HG02763 (cell line): ENCODE data around the gene TNS3.
A peak's percentile ranks its signal among the peaks of the same experiment; 100 is the strongest.
"Not testable (repeated sequence)": the region's sequence is repeated elsewhere in the genome, so short reads cannot be mapped to it uniquely, and the experiment has no call there.

Source experiments
- ATAC-seq: cut with Tn5 transposase; IDR thresholded peaks from one replicate; pipeline ENCODE4 v1.9.1; 2021; ENCODE audit warnings: mild to moderate bottlenecking, moderate library complexity; ENCODE audit not compliant: unreplicated experiment

Gene TNS3

DNA sequence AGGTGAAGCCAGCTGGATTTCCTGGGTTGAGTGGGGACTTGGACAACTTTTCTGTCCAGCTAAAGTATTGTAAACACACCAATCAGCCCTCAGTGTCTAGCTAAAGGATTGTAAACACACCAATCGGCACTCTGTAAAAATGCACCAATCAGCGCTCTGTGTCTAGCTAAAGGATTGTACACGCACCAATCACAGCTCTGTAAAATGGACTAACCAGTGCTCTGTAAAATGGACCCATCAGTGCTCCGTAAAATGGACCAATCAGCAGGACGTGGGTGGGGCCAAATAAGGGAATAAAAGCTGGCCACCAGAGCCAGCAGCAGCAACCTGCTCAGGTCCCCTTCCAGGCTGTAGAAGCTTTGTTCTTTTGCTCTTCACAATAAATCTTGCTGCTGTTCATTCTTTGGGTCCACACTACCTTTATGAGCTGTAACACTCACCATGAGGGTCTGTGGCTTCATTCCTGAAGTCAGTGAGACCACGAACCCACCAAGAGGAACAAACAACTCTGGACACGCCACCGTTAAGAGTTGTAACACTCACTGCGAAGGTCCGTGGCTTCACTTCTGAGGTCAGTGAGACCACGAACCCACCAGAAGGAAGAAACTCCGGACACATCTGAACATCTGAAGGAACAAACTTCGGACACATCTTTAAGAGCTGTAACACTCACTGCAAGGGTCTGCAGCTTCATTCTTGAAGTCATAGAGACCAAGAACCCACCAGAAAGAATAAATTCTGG, 21.8 kb upstream of the TNS3 start:
- not testable (repeated sequence) for ATAC-seq

DNA sequence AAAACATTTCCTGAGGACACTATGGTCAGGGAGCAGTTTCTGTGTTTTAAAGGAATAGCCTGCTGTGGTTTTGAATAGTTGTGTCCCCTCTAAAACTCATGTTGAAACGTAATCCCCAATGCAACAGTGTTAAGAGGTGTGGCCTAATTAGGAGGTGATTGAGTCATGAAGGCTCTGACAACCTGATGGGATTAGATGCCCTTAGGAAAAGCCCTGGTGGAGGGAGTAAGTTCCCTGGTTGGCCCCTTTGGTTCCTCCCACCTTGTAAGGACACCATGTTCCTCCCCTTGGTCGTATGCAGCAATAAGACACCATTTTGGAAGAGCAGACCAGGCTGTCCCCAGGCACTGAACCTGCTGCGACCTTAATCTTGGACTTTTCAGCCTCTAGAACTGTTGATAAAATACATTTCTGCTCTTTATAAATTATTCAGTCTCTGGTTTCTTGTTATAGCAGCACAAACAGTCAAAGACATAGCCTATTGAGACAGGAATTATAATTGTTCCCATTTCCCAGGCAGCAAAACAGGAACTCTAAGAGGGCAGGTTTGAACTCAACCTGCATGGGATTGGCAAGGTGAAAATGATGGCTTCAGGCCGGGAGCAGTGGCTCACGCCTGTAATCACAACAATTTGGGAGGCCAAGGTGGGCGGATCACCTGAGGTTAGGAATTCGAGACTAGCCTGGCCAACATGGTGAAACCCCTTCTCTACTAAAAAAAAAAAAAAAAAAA, 20.5 kb upstream of the TNS3 start:
- no peak for ATAC-seq

DNA sequence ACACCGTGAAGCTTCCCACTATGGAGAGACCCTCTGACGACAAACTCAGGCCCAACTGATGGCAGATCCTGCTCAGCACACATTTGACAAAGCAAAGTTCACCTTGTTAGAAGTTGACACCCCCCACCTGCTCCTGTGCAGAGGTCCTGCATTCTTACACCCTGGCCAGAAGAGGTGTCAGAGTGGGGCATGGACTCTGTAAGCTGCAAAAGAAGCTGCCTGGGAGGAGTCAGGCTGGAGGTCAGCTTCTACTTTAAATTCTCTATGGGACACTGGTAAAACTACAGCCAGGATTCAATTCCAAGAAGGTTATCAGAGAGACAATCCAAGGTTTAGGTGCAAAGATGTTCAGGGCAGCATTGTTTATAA, 20.0 kb upstream of the TNS3 start:
- ATAC-seq = peak; percentile 3

DNA sequence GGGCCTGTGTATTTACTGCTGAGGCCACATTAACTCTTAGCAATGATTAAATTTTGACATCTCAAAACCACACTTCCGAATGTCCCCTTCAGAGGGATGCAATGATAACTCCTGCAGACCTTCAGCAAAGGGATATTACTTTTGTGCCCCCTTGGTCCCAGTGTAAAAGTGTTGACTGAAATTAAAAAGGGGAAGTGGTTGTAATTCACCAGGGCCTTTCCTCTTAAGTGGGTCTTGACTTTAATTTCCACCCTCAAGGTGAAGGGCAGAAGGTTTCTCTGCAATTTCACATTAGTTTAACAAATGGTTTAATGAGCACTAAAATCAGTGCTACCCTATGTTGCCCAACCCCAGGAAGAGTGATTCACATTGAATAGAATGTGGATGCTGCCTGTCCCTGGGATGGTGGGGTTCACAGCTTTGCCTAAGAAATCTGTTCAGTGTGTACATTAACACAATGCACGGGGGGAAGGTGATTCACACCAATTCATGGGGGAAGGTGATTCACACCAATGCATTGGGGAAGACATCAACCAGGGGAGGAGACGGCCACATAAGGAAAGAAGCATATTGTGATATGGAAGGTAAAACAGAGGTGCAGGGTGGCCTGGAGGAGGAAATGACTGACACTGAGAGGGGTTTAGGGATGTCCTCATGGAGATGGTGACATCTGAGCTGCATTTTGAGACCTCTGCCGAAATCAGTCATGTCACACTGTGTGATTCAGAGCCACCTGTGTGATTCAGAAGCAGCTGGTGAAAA, 19.4 kb upstream of the TNS3 start:
- ATAC-seq = peak; percentile 44

DNA sequence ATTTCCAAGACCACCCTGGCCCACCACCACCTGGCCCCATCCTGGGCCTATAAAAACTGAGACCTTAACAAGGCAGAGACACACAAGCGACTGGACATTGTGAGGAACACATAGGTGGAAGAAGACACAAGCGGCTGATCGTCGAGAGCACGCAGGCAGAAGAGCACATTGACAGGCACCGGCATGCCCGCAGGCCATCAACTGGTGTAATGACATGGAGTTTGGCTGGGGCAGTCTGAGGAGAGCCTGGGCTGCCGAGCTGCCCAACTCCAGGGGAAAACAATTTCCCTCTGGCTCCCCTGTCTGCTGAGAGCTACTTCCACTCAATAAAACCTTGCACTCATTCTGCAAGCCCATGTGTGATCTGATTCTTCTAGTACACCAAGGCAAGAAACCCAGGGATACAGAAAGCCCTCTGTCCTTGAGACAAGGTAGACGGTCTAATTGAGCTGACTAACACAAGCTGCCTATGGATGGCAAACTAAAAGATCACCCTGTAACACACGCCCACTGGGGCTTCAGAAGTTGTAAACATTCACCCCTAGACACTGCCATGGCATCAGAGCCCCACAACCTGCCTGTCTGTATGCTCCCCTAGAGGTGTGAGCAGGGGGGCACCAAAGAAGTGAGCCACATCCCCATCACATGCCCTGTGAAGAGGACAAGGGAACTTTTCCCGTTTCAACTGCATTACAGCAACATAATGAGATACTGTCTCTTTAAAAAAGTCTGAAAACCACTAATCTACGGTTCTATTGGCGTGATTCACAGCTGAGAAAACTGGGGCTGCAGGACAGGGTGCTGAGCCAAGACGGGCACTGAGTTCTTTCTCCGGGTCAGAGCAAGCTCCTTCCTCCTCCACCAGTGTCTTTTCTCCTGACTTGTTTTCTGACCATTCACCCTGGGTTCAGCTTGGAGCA, 18.5 kb upstream of the TNS3 start:
- ATAC-seq = peak; percentile 44

DNA sequence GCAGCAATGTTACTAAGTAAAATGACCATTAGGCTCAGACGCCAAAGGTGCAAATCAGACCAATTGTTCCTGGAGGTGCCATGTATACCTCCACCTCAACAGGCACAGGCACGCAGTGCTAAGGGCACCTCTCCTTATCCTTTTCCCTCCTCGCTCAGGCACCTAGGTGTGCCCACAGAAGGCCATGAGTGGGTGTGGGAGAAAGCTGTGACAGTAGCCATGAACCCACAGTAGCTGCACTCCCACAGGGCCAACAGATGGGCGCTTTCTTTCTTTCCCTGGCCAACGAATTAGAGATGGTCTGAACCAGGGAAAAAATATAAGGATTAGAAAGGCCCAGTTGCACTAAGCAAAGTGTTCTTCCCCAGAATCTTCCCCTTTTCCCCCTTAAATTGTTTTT, 15.5 kb upstream of the TNS3 start:
- no peak for ATAC-seq

DNA sequence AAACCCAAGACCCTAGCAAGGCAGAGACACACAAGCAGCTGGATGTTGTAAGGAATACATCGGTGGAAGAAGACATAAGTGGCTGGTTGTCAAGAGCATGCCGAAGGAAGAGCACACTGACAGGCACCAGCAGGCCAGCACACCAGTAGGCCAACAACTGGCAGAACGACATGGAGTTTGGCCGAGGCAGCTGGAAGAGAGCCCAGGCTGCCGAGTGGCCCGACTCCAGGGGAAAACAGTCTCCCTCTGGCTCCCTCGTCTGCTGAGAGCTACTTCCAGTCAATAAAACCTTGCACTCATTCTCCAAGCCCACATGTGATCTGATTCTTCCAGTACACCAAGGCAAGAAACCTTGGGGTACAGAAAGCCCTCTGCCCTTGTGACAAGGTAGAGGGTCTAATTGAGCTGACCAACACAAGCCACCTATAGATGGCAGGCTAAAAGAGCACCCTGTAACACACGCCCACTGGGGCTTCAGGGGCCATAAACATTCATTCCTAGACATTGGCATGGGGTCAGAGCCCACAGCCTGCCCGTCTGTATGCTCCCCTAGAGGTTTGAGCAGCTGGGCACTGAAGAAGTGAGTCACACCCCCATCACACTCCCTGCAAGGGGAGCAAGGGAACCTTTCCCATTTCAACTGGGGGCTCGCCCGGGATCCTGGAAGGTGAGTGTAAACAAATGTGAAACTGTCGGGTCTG, 14.7 kb upstream of the TNS3 start:
- ATAC-seq = no peak

DNA sequence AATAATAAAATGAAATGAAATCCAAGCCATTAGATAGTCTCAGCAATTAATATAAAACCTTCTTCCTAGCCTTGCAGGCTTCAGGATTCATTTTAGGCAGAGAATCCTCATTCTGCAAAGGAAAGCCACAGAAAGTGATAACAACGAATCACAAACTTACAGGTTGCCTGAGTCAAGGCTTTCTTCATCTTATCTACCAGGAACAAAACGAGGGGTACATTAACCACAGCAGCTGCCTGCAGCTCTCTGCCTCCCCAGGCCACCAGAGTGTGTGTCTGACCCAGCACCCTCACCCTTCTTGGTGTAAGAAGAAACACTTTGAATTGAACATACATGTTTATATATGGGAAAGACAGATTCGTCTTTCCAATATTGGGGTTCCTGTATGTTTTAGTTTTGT, 12.5 kb upstream of the TNS3 start:
- ATAC-seq = no peak

DNA sequence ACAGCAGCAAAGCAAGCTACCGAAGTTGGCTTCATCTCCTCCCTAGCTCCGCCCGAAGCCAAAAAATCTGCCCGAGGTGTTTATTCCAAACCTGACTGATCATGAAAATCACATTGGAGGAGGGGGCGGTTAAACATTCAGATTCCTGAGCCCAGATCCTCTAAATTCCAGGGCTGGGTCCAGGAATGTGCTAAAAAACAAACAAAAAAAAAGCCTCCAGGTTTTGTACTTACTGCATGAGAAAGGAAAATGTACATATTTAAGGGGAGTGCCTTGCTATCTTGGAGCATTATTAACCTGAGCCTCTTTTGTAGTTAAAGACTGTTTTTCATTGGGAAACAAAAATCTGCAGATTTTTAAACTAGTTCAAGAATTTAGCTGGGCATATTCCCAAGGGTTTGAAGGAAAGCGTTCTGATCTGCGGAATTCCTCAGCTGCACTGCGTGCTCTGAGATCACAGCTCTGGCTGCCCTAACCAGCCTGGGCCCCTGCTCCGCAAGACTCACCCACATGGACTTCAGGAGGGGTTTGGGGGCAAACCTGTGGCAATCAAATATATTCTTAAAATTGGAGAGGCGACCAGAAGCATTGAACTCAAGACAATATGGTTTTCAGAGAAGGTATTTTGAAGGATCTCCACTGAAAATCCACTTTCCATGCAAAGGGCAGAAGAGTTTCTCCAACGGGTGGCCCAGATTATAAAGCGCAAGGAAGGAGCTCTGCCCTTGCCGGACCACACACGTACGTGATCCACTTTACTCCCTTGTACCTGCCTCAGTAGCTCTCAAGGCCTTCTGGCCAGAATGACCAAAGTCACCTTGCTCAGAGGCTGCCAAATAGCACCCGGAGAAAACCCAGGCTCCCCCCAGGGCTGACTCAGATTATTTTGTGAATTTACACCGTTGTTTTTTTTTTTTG, 10.0 kb upstream of the TNS3 start:
- ATAC-seq = no peak

DNA sequence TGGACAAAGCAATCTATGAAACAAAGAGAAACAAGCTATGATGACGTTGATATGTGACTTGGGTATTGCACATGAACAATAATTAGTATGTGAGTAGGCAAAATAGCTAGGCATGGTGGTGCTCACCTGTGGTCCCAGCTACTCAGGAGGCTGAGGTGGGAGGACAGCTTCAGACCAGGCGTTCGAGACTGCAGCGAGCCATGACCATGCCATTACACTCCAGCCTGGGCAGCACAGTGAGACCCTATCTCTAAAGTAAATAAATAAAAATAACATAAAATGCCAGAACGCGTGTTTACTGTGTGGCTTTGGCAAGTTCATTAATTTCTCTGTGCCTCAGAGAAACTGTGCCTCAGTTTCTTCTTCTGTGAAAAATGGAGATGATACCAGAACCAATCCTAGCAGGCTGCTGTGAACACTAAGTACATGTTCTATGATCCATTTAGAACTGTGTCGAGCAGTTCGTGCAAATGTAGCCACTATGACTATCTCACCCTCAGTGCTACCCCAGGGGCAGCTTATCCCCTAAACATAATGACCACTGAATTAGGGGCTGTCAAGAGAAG, 9.3 kb upstream of the TNS3 start:
- no peak for ATAC-seq

DNA sequence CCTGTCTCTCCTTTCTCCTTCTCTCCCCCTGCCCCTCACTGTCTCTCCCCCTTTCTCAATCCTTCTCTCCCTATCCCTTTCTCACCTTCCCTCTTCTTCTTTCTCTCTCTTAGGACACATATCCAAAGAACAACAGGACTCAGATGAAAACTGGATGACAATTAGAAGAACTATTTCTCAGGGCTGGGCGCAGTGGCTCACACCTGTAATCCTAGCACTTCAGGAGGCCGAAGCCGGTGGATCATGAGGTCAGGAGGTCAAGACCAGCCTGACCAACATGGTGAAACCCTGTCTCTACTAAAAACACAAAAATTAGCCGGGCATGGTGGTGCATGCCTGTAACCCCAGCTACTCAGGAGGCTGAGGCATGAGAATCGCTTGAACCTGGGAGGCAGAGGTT, 8.3 kb upstream of the TNS3 start:
- ATAC-seq = not testable (repeated sequence)

DNA sequence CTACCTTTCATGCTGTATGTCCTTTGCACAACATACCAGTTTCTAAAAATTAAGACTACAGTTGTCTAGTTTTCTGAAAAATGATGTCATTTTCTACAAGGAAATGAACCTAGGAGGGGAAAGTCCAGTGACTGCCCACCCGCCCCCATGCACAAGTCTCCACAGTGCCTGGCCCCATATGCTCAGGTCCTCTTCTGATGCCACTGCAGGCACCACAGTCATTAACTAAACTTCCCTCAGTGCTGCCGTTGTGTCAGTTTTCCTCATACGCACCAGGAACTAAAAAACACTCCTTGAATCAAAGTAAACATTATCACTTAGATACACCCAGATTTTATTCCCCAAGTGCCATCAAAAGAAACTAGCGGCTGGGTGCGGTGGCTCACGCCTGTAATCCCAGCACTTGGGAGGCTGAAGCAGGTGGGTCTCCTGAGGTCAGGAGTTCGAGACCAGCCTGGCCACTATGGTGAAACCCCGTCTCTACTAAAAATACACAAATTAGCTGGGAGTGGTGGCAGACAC, 6.9 kb upstream of the TNS3 start:
- ATAC-seq = no peak

DNA sequence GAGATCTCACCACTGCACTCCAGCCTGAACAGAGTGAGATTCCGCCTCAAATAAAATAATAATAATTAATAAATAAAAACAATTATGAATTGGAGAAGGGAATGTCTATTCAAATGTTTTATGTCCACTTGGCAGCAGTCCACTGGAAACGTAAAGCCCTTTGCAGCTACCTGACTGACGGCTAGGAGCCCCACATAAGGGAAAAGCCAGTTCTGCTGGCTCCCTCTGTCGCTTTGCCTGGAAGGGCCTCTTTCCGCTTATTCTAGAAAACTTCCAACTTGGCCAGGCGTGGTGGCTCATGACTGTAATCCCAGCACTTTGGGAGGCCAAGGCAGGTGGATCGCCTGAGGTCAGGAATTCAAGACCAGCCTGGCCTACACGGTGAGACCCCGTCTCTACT, 6.1 kb upstream of the TNS3 start:
- ATAC-seq = no peak

DNA sequence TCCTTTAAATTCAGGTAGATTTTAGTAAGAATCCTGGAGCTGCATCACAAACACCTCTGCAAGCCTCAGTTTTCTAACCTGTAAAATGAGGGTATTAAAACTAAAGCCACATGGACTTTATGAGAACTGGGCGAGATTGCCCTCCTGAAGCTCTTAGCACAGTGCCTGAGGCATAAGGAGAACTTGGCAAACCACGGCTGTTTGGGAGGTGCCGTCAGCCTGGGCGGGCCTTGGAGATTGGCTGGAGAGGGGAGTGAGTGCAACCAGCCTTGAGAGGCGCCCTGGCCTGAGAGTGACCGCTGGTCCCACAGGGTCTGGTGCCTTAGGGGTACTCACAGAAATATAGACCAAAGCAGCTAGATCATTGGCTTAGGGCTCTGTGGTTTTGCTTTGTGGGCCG, 5.4 kb upstream of the TNS3 start:
- ATAC-seq = no peak

DNA sequence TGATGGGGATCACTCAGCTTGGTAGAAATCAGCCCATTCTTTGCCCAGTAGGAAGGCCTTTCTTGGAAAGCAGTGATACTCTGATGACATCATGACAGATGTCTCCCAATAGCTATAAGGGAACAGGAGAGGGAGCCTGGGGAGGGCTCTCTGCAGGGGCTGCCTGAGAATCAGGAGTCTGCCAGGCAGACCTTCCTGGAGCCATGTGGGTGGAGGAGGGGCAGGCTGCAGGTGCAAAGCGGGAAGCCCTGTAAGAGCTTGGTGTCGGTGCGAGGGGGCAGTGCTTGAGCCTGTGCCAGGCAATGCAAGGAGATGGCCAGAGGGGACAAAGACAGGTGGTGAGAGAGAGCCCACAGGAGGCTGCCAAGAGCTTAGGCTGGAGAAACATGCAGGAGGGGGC, 5.0 kb upstream of the TNS3 start:
- ATAC-seq = no peak

DNA sequence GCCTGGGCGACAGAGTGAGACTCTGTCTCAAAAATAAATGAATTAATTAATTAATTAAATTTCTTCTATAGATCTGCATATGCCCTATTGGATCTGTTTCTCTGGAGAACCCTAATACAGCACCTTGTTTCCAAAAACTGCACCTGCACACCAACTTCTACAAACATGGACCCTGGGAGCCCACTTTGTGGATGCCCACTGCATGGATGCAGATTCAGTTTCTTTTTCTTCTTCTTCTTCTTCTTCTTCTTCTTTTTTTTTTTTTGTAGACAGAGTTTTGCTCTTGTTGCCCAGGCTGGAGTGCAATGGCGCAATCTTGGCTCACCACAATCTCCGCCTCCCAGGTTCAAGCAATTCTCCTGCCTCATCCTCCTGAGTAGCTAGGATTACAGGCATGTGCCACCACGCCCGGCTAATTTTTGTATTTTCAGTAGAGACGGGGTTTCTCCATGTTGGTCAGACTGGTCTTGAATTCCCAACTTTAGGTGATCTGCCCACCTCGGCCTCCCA, 4.3 kb upstream of the TNS3 start:
- ATAC-seq = not testable (repeated sequence)

DNA sequence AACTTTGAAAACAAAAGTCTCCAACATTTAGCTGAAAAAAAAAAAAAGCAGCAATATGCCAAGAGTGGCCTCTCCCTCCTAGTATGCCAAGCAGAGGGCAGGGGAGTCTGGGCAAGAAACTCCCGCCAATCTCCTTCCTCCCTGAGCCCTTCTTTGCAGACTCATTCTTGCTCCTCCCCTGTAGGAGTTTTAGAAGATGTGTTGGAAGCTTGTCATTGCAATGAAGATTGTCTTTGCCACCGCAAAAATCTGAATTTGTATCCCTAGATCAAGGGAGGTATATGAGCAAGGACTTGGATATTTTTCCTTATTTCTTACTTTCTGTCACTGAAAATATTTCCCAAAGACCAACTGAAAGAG, 2.6 kb upstream of the TNS3 start:
- ATAC-seq = no peak

DNA sequence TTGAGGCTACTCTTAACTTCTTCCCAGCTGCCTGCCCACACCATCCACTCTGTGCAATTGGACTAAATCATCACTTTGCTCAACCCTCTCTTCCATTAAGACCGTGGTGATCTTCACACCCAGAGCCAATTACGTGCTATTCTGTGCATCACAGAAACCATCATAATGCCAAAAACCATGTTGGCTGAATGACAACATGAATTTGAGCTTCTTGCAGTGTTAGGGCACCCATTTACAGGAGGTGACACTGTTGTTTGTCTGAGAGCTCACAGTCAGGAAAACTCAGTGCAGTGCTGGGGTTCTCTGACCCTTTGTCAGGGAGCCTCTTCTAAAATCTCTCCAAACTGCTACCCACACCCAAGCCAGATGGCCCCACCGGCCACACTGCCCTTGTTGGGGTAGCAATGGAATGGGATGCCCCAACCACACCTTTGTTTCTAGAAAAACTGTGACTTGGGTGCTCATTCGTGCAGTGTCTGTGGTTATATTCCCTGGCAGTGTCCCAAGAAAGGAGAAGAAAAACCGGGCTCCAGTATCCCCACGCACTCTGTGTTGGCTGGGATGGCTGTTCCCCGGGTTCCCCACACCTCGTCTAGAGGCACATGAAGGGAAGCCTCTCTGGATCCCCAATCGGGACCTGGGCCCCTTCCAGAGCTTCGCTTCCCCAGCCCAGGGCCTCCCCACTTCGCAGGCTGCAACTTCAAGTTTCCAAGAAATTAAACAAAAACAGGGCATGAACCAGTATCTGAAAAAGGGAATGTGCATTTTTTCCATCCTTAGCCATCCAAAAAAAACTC, 2.0 kb upstream of the TNS3 start:
- no peak for ATAC-seq
